NCI-H1105 (cell line): Measurements from ENCODE around the gene TSPAN9.
"Not testable (repeated sequence)": the region's sequence is repeated elsewhere in the genome, so short reads cannot be mapped to it uniquely, and the experiment has no call there.

Experiments
- DNase-seq: peaks from one replicate; lab custom pipeline; 2025; lab: John Stamatoyannopoulos, UW

Gene TSPAN9

GRCh38 chr12:3044141-3044630, 33.0 kb upstream of the TSPAN9 start:
- no peak for DNase-seq

- no peak for DNase-seq
Observed at GRCh38 chr12:3045494-3045893, 31.7 kb upstream of the TSPAN9 start.

GRCh38 chr12:3045989-3046388, 31.2 kb upstream of the TSPAN9 start:
- no peak for DNase-seq

GRCh38 chr12:3046441-3047200, 30.6 kb upstream of the TSPAN9 start:
- no peak for DNase-seq

- no peak for DNase-seq
Observed at GRCh38 chr12:3047961-3048360, 29.2 kb upstream of the TSPAN9 start.

GRCh38 chr12:3048540-3048939, 28.6 kb upstream of the TSPAN9 start:
- no peak for DNase-seq

GRCh38 chr12:3049176-3049575, 28.0 kb upstream of the TSPAN9 start:
- no peak for DNase-seq

- no peak for DNase-seq
Observed at GRCh38 chr12:3049611-3050249, 27.4 kb upstream of the TSPAN9 start.

GRCh38 chr12:3054374-3054773, 22.8 kb upstream of the TSPAN9 start:
- no peak for DNase-seq

- DNase-seq, result no peak
Observed at GRCh38 chr12:3055026-3055703, 22.0 kb upstream of the TSPAN9 start.

GRCh38 chr12:3055704-3056467, 21.3 kb upstream of the TSPAN9 start:
- DNase-seq, result no peak

GRCh38 chr12:3061059-3061458, 16.1 kb upstream of the TSPAN9 start:
- no peak for DNase-seq

- no peak for DNase-seq
Observed at GRCh38 chr12:3061501-3062215, 15.5 kb upstream of the TSPAN9 start.

GRCh38 chr12:3065300-3065699, 11.9 kb upstream of the TSPAN9 start:
- no peak for DNase-seq

GRCh38 chr12:3065846-3066245, 11.3 kb upstream of the TSPAN9 start:
- DNase-seq, result not testable (repeated sequence)

GRCh38 chr12:3069714-3070113, 7.5 kb upstream of the TSPAN9 start:
- DNase-seq, result no peak

- no peak for DNase-seq
Observed at GRCh38 chr12:3071107-3071506, 6.1 kb upstream of the TSPAN9 start.

GRCh38 chr12:3071710-3072109, 5.5 kb upstream of the TSPAN9 start:
- DNase-seq, result no peak

GRCh38 chr12:3073438-3074250, 3.5 kb upstream of the TSPAN9 start:
- DNase-seq, result peak; percentile 35

GRCh38 chr12:3075315-3075714, 1.9 kb upstream of the TSPAN9 start:
- no peak for DNase-seq
